Measurements from ENCODE around the gene PNPO.

- TF ChIP-seq POLR2AphosphoS5 (IDR thresholded peaks at IDR 0.05) (no peak), CTCF (IDR thresholded peaks at IDR 0.05) (no peak)
Observed at GRCh38 chr17:47948706-47949196, 7.4 kb downstream of the PNPO start.
